HFF-Myc (cell line): ENCODE results near the gene CFD.
"Not testable (repeated sequence)": the region's sequence is repeated elsewhere in the genome, so short reads cannot be mapped to it uniquely, and the experiment has no call there.

Source experiments
- DNase-seq: peaks from one replicate; pipeline ENCODE4 v3.0.0-alpha.2; 2011; ENCODE audit warnings: low read depth; ENCODE audit errors: extremely low read depth
- H3K4me3 ChIP-seq: replicated peaks from 2 replicates; pipeline ENCODE4 v1.5.1; 2011; ENCODE audit warnings: low read depth, mild to moderate bottlenecking, control low read depth, low read length
- TF ChIP-seq, protein P1 (sequence below): IDR thresholded peaks from 2 replicates; pipeline ENCODE4 v1.5.1; 2012; ENCODE audit warnings: mild to moderate bottlenecking, low read depth, low read length, control low read depth; ENCODE audit errors: missing control alignments

Gene CFD

DNA sequence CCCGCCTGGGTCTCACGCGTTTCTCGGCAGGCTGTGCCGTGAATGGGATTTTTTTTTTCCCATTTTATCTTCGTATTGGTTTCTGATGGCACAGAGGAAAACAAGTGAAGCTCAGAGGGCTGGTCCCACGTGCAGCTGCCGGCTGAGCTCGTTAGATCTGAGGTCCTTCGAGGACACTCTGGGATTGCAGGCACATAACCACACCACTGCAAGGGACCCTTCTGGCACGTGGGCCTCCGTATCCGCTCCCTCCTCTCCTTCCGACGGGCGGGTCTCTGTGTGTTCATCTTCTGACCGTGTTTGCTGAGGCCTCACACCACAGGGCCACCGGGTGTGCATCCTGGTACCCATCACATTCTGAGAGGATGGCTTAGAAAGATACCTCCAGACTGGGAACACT lies 16.6 kb downstream of the CFD start:
- TF ChIP-seq, protein P1, sequence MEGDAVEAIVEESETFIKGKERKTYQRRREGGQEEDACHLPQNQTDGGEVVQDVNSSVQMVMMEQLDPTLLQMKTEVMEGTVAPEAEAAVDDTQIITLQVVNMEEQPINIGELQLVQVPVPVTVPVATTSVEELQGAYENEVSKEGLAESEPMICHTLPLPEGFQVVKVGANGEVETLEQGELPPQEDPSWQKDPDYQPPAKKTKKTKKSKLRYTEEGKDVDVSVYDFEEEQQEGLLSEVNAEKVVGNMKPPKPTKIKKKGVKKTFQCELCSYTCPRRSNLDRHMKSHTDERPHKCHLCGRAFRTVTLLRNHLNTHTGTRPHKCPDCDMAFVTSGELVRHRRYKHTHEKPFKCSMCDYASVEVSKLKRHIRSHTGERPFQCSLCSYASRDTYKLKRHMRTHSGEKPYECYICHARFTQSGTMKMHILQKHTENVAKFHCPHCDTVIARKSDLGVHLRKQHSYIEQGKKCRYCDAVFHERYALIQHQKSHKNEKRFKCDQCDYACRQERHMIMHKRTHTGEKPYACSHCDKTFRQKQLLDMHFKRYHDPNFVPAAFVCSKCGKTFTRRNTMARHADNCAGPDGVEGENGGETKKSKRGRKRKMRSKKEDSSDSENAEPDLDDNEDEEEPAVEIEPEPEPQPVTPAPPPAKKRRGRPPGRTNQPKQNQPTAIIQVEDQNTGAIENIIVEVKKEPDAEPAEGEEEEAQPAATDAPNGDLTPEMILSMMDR = no peak
- H3K4me3 ChIP-seq = no peak overlapping the region
- DNase-seq = no peak

DNA sequence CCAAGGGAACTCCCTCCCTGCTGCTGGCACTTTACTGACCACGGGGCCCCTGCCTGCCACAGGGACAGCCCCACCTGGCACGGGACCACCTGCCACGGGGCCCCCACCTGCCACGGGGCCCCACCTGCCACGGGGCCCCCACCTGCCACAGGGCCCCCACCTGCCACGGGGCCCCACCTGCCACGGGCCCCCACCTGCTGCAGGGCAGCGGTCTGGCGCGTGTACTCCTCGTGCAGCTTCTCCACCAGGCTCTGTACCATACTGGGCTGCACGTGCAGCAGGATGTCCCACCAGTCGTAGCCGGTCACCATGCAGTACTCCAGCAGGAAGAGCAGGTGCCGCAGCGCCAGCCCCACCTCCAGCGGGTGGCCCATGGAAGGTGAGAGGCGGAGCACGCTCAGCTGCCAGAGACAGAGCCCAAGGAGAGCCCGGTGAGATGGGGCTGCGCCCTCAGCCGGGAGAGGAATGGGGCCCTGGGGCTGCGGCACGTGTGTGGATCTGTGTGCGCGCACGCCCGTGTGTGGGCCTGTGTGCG lies 17.4 kb downstream of the CFD start:
- no peak for DNase-seq
- H3K4me3 ChIP-seq = no peak overlapping the region
- TF ChIP-seq, protein P1 = no peak

DNA sequence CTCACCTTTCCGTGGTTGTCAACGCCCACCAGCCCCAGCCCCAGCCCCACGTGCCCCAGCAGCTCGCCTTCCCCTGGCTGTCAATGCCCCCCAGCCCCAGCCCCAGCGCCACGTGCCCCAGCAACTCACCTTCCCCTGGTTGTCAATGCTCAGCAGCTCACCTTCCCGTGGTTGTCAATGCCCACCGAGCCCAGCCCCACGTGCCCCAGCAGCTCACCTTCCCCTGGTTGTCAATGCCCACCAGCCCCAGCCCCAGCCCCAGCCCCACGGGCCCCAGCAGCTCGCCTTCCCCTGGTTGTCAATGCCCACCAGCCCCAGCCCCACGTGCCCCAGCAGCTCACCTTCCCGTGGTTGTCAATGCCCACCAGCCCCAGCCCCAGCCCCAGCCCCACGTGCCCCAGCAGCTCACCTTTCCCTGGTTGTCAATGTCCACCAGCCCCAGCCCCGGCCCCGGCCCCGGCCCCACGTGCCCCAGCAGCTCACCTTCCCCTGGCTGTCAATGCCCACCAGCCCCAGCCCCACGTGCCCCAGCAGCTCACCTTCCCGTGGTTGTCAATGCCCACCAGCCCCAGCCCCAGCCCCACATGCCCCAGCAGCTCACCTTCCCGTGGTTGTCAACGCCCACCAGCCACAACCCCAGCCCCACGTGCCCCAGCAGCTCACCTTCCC lies 18.7 kb downstream of the CFD start:
- DNase-seq, H3K4me3 ChIP-seq: not testable (repeated sequence)

DNA sequence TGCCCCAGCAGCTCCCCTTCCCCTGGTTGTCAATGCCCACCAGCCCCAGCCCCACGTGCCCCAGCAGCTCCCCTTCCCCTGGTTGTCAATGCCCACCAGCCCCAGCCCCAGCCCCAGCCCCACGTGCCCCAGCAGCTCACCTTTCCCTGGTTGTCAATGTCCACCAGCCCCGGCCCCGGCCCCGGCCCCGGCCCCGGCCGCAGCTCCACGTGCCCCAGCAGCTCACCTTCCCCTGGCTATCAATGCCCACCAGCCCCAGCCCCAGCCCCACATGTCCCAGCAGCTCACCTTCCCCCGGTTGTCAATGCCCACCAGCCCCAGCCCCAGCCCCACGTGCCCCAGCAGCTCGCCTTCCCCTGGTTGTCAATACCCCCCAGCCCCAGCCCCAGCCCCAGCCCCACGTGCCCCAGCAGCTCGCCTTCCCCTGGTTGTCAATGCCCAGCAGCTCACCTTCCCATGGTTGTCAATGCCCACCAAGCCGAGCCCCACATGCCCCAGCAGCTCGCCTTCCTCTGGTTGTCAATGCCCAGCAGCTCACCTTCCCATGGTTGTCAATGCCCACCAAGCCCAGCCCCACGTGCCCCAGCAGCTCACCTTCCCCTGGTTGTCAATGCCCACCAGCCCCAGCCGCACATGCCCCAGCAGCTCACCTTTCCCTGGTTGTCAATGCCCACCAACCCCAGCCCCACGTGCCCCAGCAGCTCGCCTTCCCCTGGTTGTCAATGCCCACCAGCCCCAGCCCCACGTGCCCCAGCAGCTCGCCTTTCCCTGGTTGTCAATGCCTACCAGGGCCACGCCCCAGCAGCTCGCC lies 19.5 kb downstream of the CFD start:
- not testable (repeated sequence) for H3K4me3 ChIP-seq, DNase-seq

DNA sequence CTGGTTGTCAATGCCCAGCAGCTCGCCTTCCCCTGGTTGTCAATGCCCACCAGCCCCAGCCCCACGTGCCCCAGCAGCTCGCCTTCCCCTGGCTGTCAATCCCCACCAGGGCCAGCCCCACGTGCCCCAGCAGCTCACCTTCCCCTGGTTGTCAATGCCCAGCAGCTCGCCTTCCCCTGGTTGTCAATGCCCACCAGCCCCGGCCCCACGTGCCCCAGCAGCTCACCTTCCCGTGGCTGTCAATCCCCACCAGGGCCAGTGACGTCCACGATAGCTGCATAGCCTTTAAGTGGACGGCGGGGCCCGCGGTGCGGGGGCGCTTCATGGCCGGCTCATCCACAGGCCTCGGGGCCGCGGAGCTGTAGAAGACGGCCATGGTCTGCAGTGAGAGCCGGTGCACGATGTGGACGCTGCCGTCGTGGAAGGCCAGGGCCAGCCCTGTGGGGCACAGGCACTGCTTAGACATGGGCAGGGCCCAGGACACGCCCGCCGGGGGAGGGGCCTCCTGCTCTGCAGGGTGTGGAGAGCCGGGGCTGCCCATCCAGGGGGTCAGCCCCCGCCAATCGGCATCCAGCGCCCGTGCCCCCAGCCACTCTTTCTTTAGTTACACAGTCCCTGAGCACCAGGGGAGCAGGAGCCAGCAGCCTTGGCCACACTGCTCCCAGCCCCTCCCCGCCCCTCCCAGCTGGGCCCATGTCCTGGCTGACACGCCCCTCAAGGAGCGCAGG lies 20.4 kb downstream of the CFD start:
- TF ChIP-seq, protein P1 = no peak
- no peak overlapping the region for H3K4me3 ChIP-seq
- DNase-seq = no peak

DNA sequence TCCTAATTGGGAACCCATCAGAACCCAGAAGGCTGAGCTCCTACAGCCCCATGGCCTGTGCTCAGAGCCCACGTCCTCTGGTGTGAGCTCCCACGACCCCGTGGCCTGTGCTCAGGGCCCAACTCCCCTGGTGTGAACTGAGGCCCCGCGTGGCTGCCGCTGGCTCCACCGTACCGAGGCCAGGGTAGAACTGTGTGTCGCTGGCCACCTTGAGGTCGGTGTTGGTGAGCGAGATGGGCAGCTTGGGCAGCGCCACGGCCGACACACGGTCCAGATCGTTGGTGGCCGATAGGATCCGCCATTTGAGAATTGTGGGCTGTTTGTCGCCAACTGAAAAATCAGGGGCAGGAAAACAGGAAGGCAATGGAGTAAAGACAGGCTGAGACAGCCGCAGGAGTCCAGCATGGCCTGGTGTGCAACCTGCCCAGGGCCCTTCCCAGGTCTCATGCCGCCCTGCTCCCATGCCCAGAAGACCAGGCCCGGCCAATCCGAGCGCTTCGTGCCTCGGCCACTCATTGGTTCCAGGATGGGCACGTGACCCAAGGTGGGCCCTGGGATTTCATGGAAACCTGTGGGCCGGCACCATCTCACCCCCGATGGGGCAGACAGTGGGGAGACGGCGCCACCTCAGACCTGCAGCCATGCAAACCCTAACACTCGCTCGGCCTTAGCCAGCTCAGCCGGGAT lies 22.1 kb downstream of the CFD start:
- DNase-seq = no peak
- TF ChIP-seq, protein P1 = no peak
- H3K4me3 ChIP-seq = no peak overlapping the region

DNA sequence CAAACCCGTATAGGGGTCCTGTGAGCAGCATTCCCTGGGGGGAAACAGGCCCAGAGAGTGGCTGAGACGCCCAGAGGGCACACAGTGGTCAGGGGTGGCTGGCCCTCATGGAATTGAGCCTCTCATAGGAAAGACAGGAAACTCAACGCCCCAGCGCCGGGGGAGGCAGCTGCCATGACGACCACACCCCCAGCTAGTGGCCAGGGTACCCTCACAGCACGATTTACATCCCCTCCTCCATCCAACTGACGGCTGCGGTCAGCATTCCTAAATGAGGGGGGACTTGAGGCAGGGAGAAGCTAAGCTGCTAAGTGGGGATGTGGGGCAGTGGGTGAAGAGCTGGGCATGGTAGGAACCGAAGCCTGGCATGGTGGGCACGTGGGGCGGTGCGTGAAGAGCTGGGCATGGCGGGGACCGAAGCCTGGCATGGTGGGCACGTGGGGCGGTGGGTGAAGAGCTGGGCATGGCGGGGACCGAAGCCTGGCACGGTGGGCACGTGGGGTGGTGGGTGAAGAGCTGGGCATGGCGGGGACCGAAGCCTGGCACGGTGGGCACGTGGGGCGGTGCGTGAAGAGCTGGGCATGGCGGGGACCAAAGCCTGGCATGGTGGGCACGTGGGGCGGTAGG lies 23.5 kb downstream of the CFD start:
- TF ChIP-seq, protein P1 = no peak
- DNase-seq = no peak
- no peak overlapping the region for H3K4me3 ChIP-seq
